NCI-H2107 (cell line): ENCODE data around the gene EEIG2.

Experiments
- DNase-seq: peaks from one replicate; lab custom pipeline; 2025; lab: John Stamatoyannopoulos, UW

EEIG2 gene

GRCh38 chr1:108584428-108584856, 24.5 kb downstream of the EEIG2 start:
- DNase-seq, result no peak

DNA sequence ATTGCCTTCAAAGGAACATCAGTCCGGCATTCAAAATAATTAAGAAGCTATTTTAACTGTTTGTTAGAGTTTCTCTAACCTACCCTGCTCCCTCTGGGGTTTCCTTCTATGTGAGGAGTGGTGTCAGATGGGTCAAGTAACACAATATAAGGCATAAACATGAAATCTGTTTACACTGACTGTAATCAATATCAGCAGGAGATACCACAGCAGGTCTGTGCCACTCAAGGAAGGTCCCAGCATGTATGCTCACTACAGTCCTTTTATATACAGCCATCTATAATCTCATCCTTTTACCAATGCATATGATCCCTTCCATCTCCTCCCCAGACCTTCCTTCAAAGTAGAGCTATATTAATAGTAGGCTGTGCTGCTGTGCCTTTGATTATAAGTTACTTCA, 25.4 kb downstream of the EEIG2 start:
- DNase-seq, result no peak

DNA sequence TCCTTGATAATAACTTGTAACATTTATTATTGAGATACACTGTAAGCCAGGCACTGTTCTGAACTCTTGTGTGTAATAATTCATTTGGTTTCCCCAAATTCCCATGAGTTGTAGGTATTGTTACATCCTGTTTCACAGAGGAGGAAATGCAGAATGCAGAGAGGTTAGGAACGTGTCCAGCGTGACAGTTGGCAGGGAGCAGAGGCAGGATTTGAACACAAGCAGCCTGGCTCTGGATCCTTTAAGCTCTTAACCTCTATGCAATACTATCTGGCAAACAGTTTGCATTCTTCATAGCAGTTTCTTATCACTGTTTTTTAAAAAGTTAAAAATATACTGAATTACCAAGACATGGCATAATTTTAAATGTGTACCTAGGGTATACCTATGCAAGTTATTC, 30.5 kb downstream of the EEIG2 start:
- no peak for DNase-seq

GRCh38 chr1:108590957-108591356, 31.1 kb downstream of the EEIG2 start:
- no peak for DNase-seq

- no peak for DNase-seq
These were observed 31.6 kb downstream of the EEIG2 start for GRCh38 chr1:108591466-108591865.

GRCh38 chr1:108592030-108592759, 32.3 kb downstream of the EEIG2 start:
- DNase-seq, result no peak

- no peak for DNase-seq
These were observed 33.5 kb downstream of the EEIG2 start for GRCh38 chr1:108593448-108593847.

DNA sequence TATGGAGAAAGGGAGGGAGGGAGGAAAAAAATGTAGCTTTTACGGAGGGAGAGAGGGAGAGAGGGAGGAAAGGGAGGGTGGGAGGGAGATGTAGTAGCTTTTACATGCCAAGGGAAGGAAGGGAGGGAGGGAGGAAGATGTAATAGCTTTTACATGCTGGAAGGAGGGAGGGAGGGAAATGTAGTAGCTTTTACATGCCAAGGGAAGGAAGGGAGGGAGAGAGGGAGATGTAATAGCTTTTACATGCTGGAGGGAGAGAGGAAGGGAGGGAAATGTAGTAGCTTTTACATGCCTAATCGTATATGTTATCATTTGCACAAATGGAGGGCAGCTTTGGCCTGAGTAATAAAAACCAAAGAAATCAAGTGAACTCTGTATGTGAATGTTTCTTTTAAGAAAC, 35.6 kb downstream of the EEIG2 start:
- no peak for DNase-seq

GRCh38 chr1:108597041-108597440, 37.1 kb downstream of the EEIG2 start:
- DNase-seq, result peak; percentile 37

DNA sequence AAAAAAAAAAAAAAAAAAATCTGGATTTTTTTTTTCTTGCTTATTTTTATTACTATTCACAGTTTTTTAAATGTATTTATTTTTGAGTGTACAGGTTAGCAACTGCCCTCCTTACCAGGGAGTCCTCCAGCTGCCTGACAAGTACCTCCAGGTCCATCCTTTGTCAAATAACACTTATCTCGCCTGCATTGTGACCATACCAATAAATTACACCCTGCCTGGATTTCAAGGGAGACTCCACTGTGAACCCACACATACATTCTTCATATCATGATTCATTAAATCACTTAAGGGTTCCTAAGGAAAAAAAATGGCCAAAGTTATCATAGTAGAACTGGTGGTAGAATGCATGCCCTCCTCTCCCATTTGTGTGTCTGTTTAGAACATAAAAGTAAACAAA, 38.4 kb downstream of the EEIG2 start:
- DNase-seq, result no peak

DNA sequence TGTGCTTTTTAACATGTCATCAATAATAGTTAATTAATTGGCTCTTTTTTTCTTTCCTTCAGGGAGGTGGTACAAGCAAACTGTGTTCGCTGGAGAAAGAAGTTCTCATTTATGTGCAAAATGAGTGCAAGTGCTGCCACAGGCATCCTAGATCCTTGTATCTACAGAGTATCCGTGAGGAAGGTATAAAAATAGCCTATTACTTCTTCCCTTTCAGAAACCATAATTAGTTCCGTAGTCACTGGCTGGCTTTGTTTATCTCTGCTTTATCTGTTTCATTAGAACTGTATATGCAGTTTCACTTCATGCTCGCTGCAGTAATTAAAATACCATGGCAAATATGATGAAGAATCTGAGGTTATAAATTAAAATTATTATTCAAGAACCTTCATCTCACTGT, 40.6 kb downstream of the EEIG2 start:
- DNase-seq, result no peak

GRCh38 chr1:108601708-108602410, 42.0 kb downstream of the EEIG2 start:
- DNase-seq, result no peak

DNA sequence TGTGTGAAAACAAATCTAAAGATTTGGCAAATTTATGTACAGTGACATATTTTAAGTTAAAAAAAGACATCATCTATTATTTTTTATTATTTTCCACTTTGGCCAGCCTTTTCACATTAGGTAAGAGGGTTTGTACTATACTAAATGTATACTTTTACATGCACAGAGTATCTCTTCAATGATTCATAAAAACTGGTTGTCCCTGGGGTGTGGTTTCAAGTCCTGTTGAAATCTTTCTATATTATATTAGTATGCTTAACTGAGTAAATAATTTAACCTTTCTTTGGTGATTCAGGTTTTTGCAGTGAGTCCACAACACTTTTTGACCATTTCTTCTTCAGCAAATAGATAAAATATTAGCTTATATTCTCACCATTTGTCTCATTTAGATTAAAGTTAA, 45.7 kb downstream of the EEIG2 start:
- DNase-seq, result no peak

GRCh38 chr1:108606478-108606877, 46.6 kb downstream of the EEIG2 start:
- DNase-seq, result no peak

- DNase-seq, result peak; percentile 73
These were observed 49.7 kb downstream of the EEIG2 start for GRCh38 chr1:108609483-108610049.
